K562 (cell line): Measurements from ENCODE around the gene STT3A. TPM values are rescaled to one million over a fixed set of nuclear protein-coding genes. Genes with fewer than 3 reads are reported as not detected.

ENCODE experiments used
- BDP1 ChIP-seq: IDR thresholded peaks from 3 replicates; pipeline ENCODE4 v1.6.1; 2011; ENCODE audit not compliant: insufficient read length, insufficient read depth
- CBX5 ChIP-seq: IDR thresholded peaks from 2 replicates; pipeline ENCODE4 v1.6.1; 2014; ENCODE audit warnings: low read depth, borderline replicate concordance
- HNRNPK ChIP-seq: fragments of 200-400 bp; formaldehyde crosslinking; IDR thresholded peaks from one replicate; pipeline ENCODE4 v1.6.1; 2018; ENCODE audit warnings: mild to moderate bottlenecking, low read depth, low read length; ENCODE audit not compliant: poor library complexity, severe bottlenecking
- HNRNPUL1 ChIP-seq: fragments of 200-400 bp; formaldehyde crosslinking; IDR thresholded peaks from 2 replicates; pipeline ENCODE4 v1.6.1; 2017; ENCODE audit warnings: low read length
- HSF4 ChIP-seq: fragments of 250-450 bp; sonication (Bioruptor Pico); IDR thresholded peaks from 2 replicates; pipeline ENCODE4 v2.1.2; 2022; ENCODE audit warnings: mild to moderate bottlenecking, moderate library complexity, borderline replicate concordance
- PTBP1 ChIP-seq: fragments of 200-400 bp; formaldehyde crosslinking; IDR thresholded peaks from 2 replicates; pipeline ENCODE4 v1.6.1; 2017; ENCODE audit warnings: low read depth, low read length
- RBM25 ChIP-seq: fragments of 200-400 bp; formaldehyde crosslinking; IDR thresholded peaks from 2 replicates; pipeline ENCODE4 v1.6.1; 2018; ENCODE audit warnings: low read length, low read depth, moderate library complexity; ENCODE audit not compliant: severe bottlenecking
- SETDB1 ChIP-seq: IDR thresholded peaks from one replicate; pipeline ENCODE4 v1.6.1; 2012; ENCODE audit warnings: low read length, control low read depth, inconsistent platforms
- SMAD3 ChIP-seq: fragments of 450-650 bp; formaldehyde crosslinking; conservative IDR thresholded peaks from 2 replicates; pipeline ENCODE4 v1.4.0; 2020; ENCODE audit warnings: mild to moderate bottlenecking
- ZBED1 ChIP-seq: IDR thresholded peaks from 2 replicates; pipeline ENCODE4 v1.6.1; 2014
- ZFX ChIP-seq: sonication (generic); formaldehyde crosslinking; IDR thresholded peaks from 2 replicates; pipeline ENCODE4 v1.8.0; 2022; ENCODE audit warnings: mild to moderate bottlenecking, missing genetic modification reagents, moderate library complexity
- ZNF24 ChIP-seq: fragments of 450-650 bp; IDR thresholded peaks from 2 replicates; pipeline ENCODE4 v1.6.1; 2016
- ZNF436 ChIP-seq: fragments of 250-450, 450-650 bp; sonication (Bioruptor Pico); formaldehyde crosslinking; IDR thresholded peaks from 2 replicates; pipeline ENCODE4 v1.7.0; 2020; ENCODE audit warnings: mild to moderate bottlenecking
- ZNF589 ChIP-seq: fragments of 200-800 bp; sonication (Bioruptor generic); IDR thresholded peaks from 2 replicates; pipeline ENCODE4 v1.6.1; 2016; ENCODE audit warnings: low read depth, missing genetic modification characterization, missing compliant biosample characterization
- ZNF76 ChIP-seq: fragments of 250-450 bp; sonication (Bioruptor Pico); IDR thresholded peaks from 2 replicates; pipeline ENCODE4 v1.4.0; 2020; ENCODE audit warnings: mild to moderate bottlenecking, moderate library complexity, borderline replicate concordance
- polyA plus RNA-seq, 8 experiments: library from polyadenylated mRNA; depleted of rRNA in 4 of 8; stranded (reverse) in 5 of 8; unstranded in 3 of 8; fragments of >200 nt; fragmentation: Nextera tagmentation in 2 of 8; fragmentation: Illumina TruSeq in 1 of 8; extraction: Ambion mirVana in 2 of 8; extraction: Trizol in 1 of 8; gene quantifications; 2 replicates each; pipeline versions ENCODE4 v1.2.1 to v1.2.3, GENCODE V29; 2011 to 2014; ENCODE audit warnings: inconsistent platforms in 1 of 8, missing spikeins in 1 of 8
- total RNA-seq, 7 experiments: library from RNA; depleted of rRNA in 6 of 7; stranded (reverse); fragments of >200 nt in 6 of 7; fragmentation: Illumina TruSeq in 2 of 7; extraction: Trizol in 2 of 7; gene quantifications; 2 replicates each; pipeline versions ENCODE4 v1.2.1 to v1.2.3, GENCODE V29; 2011 to 2021; ENCODE audit warnings: low replicate concordance in 1 of 7
- TF ChIP-seq, protein P1 (sequence below): sonication (generic); formaldehyde crosslinking; IDR thresholded peaks from 2 replicates; pipeline ENCODE4 v1.8.1; 2023; ENCODE audit warnings: mild to moderate bottlenecking, missing genetic modification reagents
- TF ChIP-seq, protein P2 (sequence below): sonication (generic); formaldehyde crosslinking; IDR thresholded peaks from 2 replicates; pipeline ENCODE4 v1.8.0; 2022; ENCODE audit warnings: mild to moderate bottlenecking, low read depth, missing genetic modification reagents
- TF ChIP-seq, protein P3 (sequence below): sonication (generic); formaldehyde crosslinking; IDR thresholded peaks from 2 replicates; pipeline ENCODE4 v1.8.0; 2022; ENCODE audit warnings: mild to moderate bottlenecking, missing genetic modification reagents
- TF ChIP-seq, protein P4 (sequence below): sonication (generic); formaldehyde crosslinking; IDR thresholded peaks from 2 replicates; pipeline ENCODE4 v1.4.0; 2020; ENCODE audit warnings: mild to moderate bottlenecking, missing genetic modification reagents
- TF ChIP-seq, protein P5 (sequence below): fragments of 250-450 bp; sonication (Bioruptor Pico); IDR thresholded peaks from 2 replicates; pipeline ENCODE4 v1.4.0; 2020
- TF ChIP-seq, protein P6 (sequence below): fragments of 150-350 bp; conservative IDR thresholded peaks from 2 replicates; pipeline ENCODE4 v1.6.1; 2014; ENCODE audit warnings: low read length

Gene STT3A
- total and polyA plus RNA-seq, 9 of the 15 experiments (the other 6 are each of a cell fraction or from before 2014, with no cell fraction given) = 70.7 to 330 (median 192) TPM

DNA sequence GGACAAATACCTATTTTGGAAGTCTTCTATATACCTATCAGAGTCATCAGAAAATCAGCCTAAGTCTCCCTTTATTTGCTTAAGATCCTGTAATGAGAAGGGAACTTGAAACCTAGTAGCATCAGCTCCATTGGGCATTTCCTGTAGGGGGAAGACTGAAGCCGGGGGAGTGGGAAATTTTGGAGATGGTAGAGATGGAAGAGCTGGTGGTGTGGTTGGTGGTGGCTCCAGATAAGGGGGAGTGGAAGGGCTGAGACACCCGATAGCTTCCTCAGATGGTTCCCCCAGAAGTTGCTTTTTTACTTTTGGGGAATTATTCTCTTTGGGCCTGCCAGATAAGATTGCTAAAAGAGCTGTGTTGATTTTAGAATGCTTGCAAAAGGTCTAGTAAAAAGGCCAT lies 39.7 kb upstream of the STT3A start (continued):
- TF ChIP-seq, protein P1, sequence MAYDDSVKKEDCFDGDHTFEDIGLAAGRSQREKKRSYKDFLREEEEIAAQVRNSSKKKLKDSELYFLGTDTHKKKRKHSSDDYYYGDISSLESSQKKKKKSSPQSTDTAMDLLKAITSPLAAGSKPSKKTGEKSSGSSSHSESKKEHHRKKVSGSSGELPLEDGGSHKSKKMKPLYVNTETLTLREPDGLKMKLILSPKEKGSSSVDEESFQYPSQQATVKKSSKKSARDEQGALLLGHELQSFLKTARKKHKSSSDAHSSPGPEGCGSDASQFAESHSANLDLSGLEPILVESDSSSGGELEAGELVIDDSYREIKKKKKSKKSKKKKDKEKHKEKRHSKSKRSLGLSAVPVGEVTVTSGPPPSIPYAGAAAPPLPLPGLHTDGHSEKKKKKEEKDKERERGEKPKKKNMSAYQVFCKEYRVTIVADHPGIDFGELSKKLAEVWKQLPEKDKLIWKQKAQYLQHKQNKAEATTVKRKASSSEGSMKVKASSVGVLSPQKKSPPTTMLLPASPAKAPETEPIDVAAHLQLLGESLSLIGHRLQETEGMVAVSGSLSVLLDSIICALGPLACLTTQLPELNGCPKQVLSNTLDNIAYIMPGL (CRISPR knock-in tag) = no peak
- TF ChIP-seq ZNF24 = no peak
- TF ChIP-seq, protein P2, sequence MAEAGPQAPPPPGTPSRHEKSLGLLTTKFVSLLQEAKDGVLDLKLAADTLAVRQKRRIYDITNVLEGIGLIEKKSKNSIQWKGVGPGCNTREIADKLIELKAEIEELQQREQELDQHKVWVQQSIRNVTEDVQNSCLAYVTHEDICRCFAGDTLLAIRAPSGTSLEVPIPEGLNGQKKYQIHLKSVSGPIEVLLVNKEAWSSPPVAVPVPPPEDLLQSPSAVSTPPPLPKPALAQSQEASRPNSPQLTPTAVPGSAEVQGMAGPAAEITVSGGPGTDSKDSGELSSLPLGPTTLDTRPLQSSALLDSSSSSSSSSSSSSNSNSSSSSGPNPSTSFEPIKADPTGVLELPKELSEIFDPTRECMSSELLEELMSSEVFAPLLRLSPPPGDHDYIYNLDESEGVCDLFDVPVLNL (CRISPR knock-in tag) = no peak
- TF ChIP-seq PTBP1 = no peak
- no peak for TF ChIP-seq CBX5
- TF ChIP-seq, protein P3, sequence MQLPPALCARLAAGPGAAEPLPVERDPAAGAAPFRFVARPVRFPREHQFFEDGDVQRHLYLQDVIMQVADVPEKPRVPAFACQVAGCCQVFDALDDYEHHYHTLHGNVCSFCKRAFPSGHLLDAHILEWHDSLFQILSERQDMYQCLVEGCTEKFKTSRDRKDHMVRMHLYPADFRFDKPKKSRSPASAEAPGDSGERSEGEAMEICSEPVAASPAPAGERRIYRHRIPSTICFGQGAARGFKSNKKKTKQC (CRISPR knock-in tag) = no peak
- no peak for TF ChIP-seq HSF4 (CRISPR knock-in tag)
- TF ChIP-seq ZFX (CRISPR knock-in tag) = no peak
- no peak for TF ChIP-seq ZNF436 (CRISPR knock-in tag)
- TF ChIP-seq, protein P4, sequence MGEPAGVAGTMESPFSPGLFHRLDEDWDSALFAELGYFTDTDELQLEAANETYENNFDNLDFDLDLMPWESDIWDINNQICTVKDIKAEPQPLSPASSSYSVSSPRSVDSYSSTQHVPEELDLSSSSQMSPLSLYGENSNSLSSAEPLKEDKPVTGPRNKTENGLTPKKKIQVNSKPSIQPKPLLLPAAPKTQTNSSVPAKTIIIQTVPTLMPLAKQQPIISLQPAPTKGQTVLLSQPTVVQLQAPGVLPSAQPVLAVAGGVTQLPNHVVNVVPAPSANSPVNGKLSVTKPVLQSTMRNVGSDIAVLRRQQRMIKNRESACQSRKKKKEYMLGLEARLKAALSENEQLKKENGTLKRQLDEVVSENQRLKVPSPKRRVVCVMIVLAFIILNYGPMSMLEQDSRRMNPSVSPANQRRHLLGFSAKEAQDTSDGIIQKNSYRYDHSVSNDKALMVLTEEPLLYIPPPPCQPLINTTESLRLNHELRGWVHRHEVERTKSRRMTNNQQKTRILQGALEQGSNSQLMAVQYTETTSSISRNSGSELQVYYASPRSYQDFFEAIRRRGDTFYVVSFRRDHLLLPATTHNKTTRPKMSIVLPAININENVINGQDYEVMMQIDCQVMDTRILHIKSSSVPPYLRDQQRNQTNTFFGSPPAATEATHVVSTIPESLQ (CRISPR knock-in tag) = no peak
- TF ChIP-seq HNRNPUL1 = no peak
- TF ChIP-seq, protein P5, sequence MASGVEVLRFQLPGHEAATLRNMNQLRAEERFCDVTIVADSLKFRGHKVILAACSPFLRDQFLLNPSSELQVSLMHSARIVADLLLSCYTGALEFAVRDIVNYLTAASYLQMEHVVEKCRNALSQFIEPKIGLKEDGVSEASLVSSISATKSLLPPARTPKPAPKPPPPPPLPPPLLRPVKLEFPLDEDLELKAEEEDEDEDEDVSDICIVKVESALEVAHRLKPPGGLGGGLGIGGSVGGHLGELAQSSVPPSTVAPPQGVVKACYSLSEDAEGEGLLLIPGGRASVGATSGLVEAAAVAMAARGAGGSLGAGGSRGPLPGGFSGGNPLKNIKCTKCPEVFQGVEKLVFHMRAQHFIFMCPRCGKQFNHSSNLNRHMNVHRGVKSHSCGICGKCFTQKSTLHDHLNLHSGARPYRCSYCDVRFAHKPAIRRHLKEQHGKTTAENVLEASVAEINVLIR = no peak
- peak; percentile 68; the same call in 1 of the 2 replicates for TF ChIP-seq ZNF589 (CRISPR knock-in tag)
- TF ChIP-seq BDP1 = no peak
- no peak for TF ChIP-seq RBM25
- peak; percentile 37; the same call in 1 of the 2 replicates for TF ChIP-seq ZBED1
- TF ChIP-seq SMAD3 (CRISPR knock-in tag) = peak; percentile 84
- TF ChIP-seq, protein P6, sequence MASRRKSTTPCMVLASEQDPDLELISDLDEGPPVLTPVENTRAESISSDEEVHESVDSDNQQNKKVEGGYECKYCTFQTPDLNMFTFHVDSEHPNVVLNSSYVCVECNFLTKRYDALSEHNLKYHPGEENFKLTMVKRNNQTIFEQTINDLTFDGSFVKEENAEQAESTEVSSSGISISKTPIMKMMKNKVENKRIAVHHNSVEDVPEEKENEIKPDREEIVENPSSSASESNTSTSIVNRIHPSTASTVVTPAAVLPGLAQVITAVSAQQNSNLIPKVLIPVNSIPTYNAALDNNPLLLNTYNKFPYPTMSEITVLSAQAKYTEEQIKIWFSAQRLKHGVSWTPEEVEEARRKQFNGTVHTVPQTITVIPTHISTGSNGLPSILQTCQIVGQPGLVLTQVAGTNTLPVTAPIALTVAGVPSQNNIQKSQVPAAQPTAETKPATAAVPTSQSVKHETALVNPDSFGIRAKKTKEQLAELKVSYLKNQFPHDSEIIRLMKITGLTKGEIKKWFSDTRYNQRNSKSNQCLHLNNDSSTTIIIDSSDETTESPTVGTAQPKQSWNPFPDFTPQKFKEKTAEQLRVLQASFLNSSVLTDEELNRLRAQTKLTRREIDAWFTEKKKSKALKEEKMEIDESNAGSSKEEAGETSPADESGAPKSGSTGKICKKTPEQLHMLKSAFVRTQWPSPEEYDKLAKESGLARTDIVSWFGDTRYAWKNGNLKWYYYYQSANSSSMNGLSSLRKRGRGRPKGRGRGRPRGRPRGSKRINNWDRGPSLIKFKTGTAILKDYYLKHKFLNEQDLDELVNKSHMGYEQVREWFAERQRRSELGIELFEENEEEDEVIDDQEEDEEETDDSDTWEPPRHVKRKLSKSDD = no peak
- no peak for TF ChIP-seq ZNF76 (CRISPR knock-in tag)
- no peak for TF ChIP-seq SETDB1
- TF ChIP-seq HNRNPK = no peak
